Measurements from ENCODE around the gene OR2T8.

Gene OR2T8

GRCh38 chr1:247919952-247920351 lies at the start of gene OR2T8:
Gene OR2T8, plus strand, starts transcription at chr1:247920252. Its CDS starts 766 bp downstream, at chr1:247921018.
- TF ChIP-seq CTCF (conservative IDR thresholded peaks at IDR 0.05) (no peak), ZFX (IDR thresholded peaks at IDR 0.05) (no peak)
- H3K27ac ChIP-seq = no peak within 1 kb of the TSS

GRCh38 chr1:247883346-247883745 lies 36.7 kb upstream of the OR2T8 start:
- TF ChIP-seq CTCF (conservative IDR thresholded peaks at IDR 0.05) (no peak), ZFX (IDR thresholded peaks at IDR 0.05) (no peak)

DNA sequence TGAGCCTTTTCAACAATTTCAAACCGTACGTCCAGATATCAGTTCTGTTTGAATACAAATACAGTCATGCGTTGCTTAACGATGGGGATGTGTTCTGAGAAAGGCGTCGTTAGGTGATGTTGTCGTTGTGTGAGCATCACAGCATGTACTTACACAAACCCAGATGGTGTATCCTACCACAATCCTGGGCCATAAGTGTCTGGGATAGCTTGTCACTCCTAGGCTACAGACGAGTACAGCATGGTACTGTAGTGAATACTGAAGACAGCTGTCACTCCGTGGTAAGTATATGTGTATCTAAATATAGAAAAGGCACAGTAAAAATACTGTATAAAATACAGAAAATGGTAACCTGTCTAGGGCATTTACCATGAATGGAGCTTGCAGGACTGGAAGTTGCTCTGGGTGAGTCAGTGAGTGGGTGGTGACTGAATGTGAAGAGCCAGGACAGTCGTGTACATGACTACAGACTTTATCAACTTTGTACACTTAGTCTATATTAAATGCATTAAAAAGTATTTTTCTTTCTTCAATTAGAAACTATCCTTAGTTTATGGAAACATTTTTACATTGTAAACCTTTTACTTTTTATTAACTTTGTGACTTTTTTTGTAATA lies 35.1 kb upstream of the OR2T8 start:
- H3K27ac ChIP-seq = no peak overlapping the region
- no peak for TF ChIP-seq ZFX (IDR thresholded peaks at IDR 0.05)
- no peak for TF ChIP-seq CTCF (conservative IDR thresholded peaks at IDR 0.05)

More at GRCh38 chr1:247883346-247883745, 36.7 kb upstream of the OR2T8 start:
- H3K27ac ChIP-seq = no peak overlapping the region

- no peak within 1 kb of the TSS for H3K27ac ChIP-seq
- TF ChIP-seq CTCF (conservative IDR thresholded peaks at IDR 0.05) = no peak
- no peak for TF ChIP-seq ZFX (IDR thresholded peaks at IDR 0.05)
Observed at GRCh38 chr1:247895163-247895637, 24.9 kb upstream of the OR2T8 start, which contains the start of gene OR2W3. Gene OR2W3, plus strand, starts transcription at chr1:247895587. Its CDS starts 0 bp downstream, at chr1:247895587.

DNA sequence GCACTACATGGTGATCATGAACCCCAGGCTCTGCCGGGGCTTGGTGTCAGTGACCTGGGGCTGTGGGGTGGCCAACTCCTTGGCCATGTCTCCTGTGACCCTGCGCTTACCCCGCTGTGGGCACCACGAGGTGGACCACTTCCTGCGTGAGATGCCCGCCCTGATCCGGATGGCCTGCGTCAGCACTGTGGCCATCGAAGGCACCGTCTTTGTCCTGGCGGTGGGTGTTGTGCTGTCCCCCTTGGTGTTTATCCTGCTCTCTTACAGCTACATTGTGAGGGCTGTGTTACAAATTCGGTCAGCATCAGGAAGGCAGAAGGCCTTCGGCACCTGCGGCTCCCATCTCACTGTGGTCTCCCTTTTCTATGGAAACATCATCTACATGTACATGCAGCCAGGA lies 24.1 kb upstream of the OR2T8 start:
- no peak overlapping the region for H3K27ac ChIP-seq
- TF ChIP-seq ZFX (IDR thresholded peaks at IDR 0.05) = no peak
- no peak for TF ChIP-seq CTCF (conservative IDR thresholded peaks at IDR 0.05)

DNA sequence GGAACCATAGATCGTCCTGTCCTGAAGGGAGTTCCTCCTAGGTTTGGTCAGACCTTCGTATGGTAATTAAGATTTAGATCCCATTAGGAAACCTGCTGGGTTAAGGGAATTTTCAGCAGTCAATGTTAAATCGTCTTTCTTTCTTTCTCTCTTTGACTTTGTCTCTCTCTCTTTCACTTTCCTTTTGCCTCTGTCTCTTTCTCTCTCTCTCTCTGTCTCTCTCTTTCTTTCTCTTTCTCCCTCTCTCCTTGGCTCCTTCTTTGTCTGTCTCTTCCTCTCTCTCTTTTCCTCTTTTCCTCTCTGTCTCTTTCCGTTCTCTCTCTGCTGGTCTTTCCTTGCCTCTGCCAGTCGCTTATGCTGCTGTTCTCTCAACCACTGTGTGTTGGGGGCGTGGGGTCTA lies 15.9 kb upstream of the OR2T8 start:
- no peak overlapping the region for H3K27ac ChIP-seq

More for the DNA sequence above, 15.9 kb upstream of the OR2T8 start:
- TF ChIP-seq CTCF (conservative IDR thresholded peaks at IDR 0.05) (no peak), ZFX (IDR thresholded peaks at IDR 0.05) (no peak)

Data from C4-2B (cell line).